IPS DF 4.7 (cell line): ENCODE results near the gene RHOU.
"Not testable (repeated sequence)": the region's sequence is repeated elsewhere in the genome, so short reads cannot be mapped to it uniquely, and the experiment has no call there.

Source experiments
- DNase-seq: peaks from one replicate; pipeline ENCODE4 v3.0.0-alpha.2; 2013; ENCODE audit warnings: low spot score; ENCODE audit errors: extremely low read depth

The RHOU gene

DNA sequence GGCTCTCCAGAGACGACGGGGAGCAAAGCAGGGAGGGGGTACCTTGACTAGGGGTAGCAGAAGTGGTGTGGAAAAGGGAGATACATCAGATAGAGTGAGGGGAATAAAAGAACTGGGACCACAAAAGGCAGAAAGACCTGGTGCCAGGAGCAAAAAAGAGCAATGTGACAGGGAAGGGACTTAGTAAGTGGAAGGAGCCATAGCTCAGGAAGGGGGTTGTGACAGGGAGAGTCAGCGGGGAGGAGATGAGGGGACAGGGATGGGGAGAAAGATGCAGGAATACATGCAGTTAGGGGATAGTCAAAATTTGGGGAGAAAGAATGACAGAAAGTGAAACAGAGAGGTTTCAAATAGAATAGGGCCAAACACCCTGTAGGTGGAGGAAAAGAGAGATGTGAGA is 20.5 kb downstream of the RHOU start:
- no peak for DNase-seq

DNA sequence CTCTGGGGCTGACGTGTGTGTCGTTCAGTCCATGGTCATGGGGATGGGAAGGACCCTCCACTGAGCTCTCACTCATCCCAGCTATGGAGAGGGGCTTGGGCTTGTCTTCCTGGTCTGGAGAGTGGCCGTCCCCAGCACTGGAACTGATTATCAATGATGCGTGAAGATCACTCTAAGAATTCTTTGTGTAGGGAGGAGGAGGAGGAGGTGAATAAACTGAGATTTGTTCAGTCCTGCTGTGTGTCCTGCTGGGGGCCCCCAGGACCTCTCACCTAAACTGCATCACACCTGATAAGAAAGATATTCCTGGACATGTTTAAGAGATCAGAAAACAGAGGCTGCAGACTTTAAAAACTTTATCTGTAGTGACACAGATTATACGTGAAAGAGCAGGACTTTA is 21.2 kb downstream of the RHOU start:
- DNase-seq, result no peak

DNA sequence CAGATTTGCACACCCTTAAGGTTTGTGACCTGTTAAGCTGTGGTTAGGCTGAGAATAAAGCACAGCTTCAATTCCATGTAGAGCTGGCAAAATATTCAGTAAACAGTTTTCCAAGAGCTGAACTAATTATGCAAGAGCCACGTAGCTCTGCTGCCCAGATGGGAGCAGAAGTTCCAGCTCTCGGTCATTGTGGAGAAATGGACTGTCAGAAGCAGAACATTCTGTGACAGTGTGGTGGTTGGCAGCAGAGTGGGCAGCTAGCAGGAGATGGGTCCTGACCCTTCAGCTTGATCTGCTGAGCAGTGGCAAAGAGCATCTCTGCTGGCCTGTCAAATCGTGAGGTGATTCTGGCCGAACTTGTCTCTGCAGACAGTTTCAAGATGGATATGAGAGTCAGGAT is 23.2 kb downstream of the RHOU start:
- DNase-seq, result no peak

DNA sequence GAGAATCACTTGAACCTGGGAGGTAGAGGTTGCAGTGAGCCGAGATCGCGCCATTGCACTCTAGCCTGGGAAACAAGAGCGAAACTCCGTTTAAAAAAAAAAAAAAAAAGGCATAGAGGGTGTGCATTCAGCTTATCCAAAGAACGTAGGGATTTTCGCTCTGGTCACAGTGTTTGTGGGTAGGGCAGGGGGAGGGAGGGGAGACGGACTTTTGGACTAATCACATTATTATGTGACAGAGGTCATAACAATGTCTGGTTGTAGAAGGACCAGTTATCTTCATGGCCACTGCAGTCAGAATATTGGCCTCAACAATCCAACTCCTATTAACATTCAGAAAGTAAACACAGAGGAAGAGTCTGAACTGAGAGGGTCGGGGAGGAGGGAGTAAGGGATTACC is 25.7 kb downstream of the RHOU start:
- DNase-seq, result no peak

DNA sequence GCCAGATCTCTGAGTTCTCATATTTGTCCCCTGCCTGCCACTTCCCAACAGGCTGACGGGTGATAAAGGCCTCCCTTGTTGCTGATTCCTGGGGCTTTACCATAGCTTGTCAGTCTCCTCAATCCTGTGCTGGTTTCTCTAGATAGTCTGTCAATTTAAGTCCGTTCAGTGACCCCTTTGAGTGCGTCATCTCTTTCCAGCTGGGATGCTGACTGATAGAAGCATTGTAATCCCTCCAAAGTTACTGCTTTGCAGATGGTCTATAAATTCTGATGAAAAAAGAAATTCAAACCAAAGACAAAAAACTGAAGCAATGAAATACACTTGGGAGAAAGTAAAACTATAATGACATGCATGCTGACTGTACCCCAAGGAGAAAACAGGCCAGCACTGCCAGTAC is 28.3 kb downstream of the RHOU start:
- no peak for DNase-seq

DNA sequence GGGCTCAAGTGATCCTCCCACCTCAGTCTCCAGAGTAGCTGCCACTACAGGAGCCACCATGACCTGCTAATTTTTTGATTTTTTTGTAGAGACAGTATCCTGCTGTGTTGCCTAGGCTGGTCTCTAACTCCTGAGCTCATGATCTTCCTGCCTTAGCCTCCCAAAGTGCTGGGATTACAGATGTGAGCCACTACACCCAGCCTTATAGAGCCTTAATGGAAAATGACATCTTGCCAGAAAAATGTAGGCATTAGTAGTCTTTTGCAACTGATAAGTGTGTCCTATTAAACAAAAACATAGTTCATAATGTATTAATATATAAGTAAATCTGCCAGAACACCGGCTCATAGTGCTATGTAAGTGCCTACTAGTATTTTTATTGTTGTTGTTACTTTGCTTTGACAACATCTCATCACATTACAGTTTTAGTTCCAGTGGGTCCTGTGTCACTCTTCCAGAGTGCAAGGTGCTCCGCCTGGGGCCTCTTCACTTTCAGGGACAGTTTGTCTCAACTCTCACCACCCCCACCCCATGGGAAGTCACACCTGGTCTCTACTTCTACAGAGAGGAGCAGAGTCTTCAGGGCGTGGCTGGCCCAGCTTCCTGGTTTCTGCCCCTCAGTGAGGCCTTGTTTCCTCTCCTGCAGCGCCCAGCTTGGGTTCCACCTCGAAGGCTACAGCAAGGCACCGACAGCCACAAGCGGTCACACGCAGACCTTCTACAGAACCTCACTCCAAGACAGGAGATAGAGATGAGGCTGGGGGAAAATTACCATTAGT is 30.1 kb downstream of the RHOU start:
- no peak for DNase-seq

GRCh38 chr1:228766788-228767187 is 31.5 kb downstream of the RHOU start:
- DNase-seq, result no peak

DNA sequence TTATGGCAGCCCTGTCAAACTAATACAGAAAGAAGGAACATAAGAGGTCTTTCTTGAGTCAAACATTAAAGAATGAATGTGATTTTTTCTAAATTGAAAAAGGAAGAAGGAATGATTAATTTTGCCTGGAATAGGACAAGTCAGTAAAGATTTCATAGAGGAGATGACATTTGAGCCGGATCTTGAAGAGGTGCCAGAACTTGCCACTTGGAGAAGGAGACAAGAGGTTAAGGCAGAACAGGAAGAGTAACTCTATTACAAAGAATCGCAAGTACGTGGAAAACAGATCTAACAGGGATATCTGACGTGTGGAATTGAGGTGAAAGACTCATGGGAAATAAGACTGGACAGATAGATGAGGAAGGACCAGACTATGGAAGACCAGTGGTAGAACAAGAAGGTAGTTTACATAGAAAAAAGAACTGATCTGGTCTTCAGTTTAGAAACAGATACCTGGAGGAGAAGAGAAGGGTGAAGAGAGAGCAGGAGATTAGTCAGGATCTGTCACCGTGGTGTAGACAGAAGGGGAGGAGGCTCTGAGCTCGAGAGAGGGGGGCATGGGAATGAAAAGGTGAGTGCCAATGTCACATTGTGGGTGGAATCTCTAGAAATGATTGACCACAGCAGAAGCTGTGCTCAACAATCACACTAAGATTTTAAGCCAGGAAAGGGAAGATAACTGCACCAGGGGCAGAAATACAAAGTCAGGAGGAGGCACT is 32.5 kb downstream of the RHOU start:
- DNase-seq, result no peak

- DNase-seq, result no peak
Observed at GRCh38 chr1:228768355-228769000, 33.2 kb downstream of the RHOU start.

GRCh38 chr1:228770779-228771223 is 35.5 kb downstream of the RHOU start:
- no peak for DNase-seq

- DNase-seq, result no peak
Observed at GRCh38 chr1:228772516-228773212, 37.4 kb downstream of the RHOU start.

GRCh38 chr1:228775946-228776345 is 40.7 kb downstream of the RHOU start:
- not testable (repeated sequence) for DNase-seq

DNA sequence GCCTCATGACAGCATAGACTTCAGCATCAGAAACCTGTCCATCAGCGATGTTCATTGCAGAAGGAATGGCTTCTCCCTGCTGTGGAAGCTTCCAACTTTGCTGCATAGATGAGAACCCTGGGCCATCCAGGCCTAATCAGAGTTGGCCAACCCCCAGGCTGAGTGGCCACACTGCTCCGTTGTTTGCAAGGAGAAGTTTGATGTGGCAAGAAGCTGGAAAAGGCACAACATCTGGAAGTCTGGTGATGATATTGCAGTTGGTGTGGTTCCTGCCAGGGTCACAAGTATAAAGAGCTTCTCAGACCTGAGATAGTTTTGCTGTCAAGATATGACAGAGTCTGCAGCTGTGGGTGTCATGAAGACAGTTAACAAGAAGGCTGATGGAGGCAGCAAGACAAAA is 41.2 kb downstream of the RHOU start:
- DNase-seq, result no peak

DNA sequence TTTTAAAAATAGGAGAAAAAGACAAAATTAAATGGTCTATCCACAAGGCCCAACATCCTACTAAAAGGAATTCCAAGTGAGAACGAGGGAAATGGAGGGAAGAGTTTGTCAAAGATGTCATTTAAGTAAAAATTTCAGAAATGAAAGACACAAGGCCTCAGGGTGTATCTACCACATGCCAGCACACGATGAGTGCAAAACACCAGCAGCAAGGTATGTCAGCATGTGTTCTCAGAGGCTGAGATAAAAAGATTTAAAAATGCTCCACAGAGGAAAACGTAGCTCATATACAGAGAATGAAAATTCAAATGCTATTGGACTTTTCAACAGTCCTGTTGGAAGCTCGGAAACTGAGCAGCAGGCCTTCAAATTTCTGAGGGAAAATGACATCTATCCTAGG is 42.0 kb downstream of the RHOU start:
- no peak for DNase-seq

DNA sequence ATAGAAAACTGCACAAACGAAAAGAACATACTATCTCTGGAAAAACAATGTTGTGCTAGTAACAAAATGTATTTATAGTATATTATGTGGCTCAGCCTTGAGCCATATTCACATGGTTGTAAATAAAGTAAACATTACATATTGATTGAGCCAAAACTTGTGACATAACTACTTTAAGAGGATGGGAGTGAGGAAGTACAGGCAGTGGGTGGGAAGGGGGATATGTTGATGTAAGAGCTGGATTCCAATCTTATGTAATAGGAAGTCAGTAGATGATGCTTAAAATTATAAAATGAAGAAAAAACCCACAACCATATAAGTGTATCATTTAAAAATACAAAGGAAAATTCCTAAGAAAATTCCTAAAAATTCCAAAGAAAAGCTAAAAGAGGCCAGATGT is 42.7 kb downstream of the RHOU start:
- no peak for DNase-seq

- DNase-seq, result no peak
Observed at GRCh38 chr1:228778466-228778865, 43.2 kb downstream of the RHOU start.

DNA sequence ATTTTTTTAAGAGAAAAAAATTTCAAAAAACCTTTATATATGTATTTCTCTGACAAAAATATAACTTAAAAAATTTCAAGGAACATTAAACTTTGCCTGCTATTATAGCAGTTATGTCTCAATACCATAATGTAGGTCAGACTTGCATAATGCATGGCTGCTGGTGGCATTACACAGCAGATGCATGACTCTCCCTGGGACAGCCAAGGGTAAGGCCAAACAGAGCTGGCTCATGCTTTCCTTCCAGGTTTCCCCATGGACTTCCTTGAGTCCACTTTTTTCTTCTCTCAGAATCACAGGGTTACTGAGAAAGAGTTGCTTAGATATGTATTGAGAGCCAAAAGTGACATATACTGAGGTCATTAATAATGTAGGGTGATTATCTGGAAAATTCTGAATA is 43.7 kb downstream of the RHOU start:
- no peak for DNase-seq

- DNase-seq, result no peak
Observed at GRCh38 chr1:228781161-228781808, 46.0 kb downstream of the RHOU start.

DNA sequence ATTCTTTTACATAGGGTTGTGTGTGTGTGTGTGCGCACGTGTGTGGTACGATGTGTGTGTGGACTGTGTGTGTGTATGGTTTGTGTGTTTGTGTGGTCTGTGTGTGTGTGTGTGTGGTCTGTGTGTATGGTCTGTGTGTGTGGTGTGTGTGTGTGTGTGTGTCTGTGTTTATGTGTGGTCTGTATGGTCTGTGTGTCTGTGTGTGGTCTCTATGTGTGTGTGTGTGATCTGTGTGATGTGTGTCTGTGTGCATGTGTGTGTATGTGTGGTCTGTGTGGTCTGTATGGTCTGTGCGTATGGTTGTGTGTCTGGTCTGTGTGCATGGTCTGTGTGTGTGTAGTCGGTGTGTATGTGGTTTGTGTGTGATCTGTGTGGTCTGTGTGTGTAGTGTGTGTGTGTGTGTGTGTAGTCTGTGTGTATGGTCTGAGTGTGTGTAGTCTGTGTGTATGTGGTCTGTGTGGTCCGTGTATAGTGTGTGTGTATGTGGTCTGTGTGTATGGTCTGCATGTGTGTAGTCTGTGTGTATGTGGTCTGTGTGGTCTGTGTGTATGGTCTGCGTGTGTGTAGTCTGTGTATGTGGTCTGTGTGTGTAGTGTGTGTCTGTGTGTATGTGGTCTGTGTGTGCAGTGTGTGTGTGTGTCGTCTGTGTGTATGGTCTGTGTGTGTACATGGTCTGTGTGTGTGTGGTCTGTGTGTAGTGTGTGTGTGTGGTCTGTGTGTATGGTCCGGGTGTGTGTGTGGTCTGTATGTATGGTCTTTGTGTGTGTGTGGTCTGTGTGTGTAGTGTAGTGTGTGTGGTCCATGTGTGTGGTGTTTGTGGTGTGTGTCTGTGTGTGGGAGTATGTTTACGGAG is 46.8 kb downstream of the RHOU start:
- DNase-seq, result no peak

GRCh38 chr1:228782662-228783417 is 47.6 kb downstream of the RHOU start:
- no peak for DNase-seq
